Measurements from ENCODE around the gene DHX32.

DHX32 gene

GRCh38 chr10:125811251-125811650, 69.8 kb downstream of the DHX32 start:
- H3K4me3 ChIP-seq (ENCODE audit: low read depth, low read length): no peak overlapping the region
- in situ Hi-C loops (cut with HindIII; ENCODE audit: low sequenced_read_pairs): no loop called here
- DNase-seq (ENCODE audit: low read depth, low spot score): no peak
- TF ChIP-seq, protein P1, sequence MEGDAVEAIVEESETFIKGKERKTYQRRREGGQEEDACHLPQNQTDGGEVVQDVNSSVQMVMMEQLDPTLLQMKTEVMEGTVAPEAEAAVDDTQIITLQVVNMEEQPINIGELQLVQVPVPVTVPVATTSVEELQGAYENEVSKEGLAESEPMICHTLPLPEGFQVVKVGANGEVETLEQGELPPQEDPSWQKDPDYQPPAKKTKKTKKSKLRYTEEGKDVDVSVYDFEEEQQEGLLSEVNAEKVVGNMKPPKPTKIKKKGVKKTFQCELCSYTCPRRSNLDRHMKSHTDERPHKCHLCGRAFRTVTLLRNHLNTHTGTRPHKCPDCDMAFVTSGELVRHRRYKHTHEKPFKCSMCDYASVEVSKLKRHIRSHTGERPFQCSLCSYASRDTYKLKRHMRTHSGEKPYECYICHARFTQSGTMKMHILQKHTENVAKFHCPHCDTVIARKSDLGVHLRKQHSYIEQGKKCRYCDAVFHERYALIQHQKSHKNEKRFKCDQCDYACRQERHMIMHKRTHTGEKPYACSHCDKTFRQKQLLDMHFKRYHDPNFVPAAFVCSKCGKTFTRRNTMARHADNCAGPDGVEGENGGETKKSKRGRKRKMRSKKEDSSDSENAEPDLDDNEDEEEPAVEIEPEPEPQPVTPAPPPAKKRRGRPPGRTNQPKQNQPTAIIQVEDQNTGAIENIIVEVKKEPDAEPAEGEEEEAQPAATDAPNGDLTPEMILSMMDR (IDR thresholded peaks at IDR 0.05; ENCODE audit: low read depth, low read length): no peak

GRCh38 chr10:125808047-125808446, 73.0 kb downstream of the DHX32 start:
- TF ChIP-seq, protein P1 (IDR thresholded peaks at IDR 0.05; ENCODE audit: low read depth, low read length): no peak
- DNase-seq (ENCODE audit: low read depth, low spot score): no peak
- no peak overlapping the region for H3K4me3 ChIP-seq (ENCODE audit: low read depth, low read length)
- in situ Hi-C loops (cut with HindIII; ENCODE audit: low sequenced_read_pairs): no loop called here

- no peak for DNase-seq (ENCODE audit: low read depth, low spot score)
- no peak overlapping the region for H3K4me3 ChIP-seq (ENCODE audit: low read depth, low read length)
- in situ Hi-C loops (cut with HindIII; ENCODE audit: low sequenced_read_pairs): no loop called here
- TF ChIP-seq, protein P1 (IDR thresholded peaks at IDR 0.05; ENCODE audit: low read depth, low read length): no peak
These were observed 78.4 kb downstream of the DHX32 start for GRCh38 chr10:125802739-125803138.

DNA sequence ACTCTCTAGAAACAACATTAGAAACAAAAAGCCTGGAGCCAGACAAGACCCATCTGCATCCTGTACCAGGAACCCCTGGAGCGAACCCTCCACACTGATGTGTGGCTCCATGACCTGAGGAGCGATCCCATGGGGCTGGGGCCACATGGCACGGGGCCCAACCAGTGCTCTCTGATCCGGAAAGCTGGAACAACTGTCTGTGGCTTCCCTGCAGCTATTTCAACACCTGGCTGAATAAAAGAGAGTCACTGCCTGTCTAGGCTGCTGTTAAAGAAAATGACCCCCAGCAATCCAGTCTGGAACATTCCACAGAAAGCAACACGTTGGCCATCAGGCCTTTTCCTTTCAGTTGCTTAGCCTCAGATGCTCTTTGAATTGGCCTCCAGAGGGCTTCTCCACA, 79.0 kb downstream of the DHX32 start:
- in situ Hi-C loops (cut with HindIII; ENCODE audit: low sequenced_read_pairs): no loop called here

DNA sequence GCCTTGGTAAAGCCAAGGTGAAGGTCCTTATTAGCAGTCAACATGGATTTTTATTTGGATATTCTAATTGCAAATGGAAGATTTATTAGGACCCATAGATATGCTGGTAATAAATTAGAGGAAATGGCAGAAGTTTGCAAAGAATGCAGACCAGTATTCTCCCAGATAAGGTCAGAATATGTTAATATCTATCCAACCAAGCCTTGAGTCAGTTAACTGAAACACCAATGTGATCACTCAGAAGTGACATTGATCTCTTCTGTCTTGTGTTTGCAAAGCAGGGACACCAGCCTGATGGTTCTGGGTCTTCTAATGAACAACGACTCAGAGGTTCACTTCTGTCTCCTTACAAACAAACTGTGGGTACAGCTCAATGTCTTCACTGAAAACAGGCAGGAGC, 79.5 kb downstream of the DHX32 start:
- no peak for DNase-seq (ENCODE audit: low read depth, low spot score)
- in situ Hi-C loops (cut with HindIII; ENCODE audit: low sequenced_read_pairs): no loop called here
- TF ChIP-seq, protein P1 (IDR thresholded peaks at IDR 0.05; ENCODE audit: low read depth, low read length): no peak
- H3K4me3 ChIP-seq (ENCODE audit: low read depth, low read length): no peak overlapping the region

More for the DNA sequence above, 79.0 kb downstream of the DHX32 start:
- H3K4me3 ChIP-seq (ENCODE audit: low read depth, low read length): no peak overlapping the region
- DNase-seq (ENCODE audit: low read depth, low spot score): no peak
- TF ChIP-seq, protein P1 (IDR thresholded peaks at IDR 0.05; ENCODE audit: low read depth, low read length): no peak

- H3K4me3 ChIP-seq (ENCODE audit: low read depth, low read length): no peak overlapping the region
- in situ Hi-C loops (cut with HindIII; ENCODE audit: low sequenced_read_pairs): no loop called here
- no peak for DNase-seq (ENCODE audit: low read depth, low spot score)
- TF ChIP-seq, protein P1 (IDR thresholded peaks at IDR 0.05; ENCODE audit: low read depth, low read length): no peak
These were observed 81.5 kb downstream of the DHX32 start for GRCh38 chr10:125799451-125800182.
